Activated T-helper 17 cell treated with anti-CD3 and anti-CD28 coated beads, Interleukin-2, amount 50 U/mL, for 72 hours (primary cell): ENCODE results near the gene ALG14. TPM values are rescaled to one million over a fixed set of nuclear protein-coding genes. Genes with fewer than 3 reads are reported as not detected.

Source experiments
- ATAC-seq: fragments of 150-1000 bp; cut with Tn5 transposase; replicated peaks from 2 replicates; pipeline ENCODE4 v1.10.0; 2021; ENCODE audit warnings: mild to moderate bottlenecking, moderate library complexity
- H3K27ac Mint-ChIP-seq: one replicate; pipeline ENCODE4 v1.8.0; 2022; ENCODE audit warnings: mixed read lengths
- H3K27me3 Mint-ChIP-seq: one replicate; pipeline ENCODE4 v1.8.0; 2022; ENCODE audit warnings: mixed read lengths
- H3K36me3 Mint-ChIP-seq: one replicate; pipeline ENCODE4 v1.8.0; 2022; ENCODE audit warnings: low read depth, mild to moderate bottlenecking, mixed read lengths
- H3K4me1 Mint-ChIP-seq: one replicate; pipeline ENCODE4 v1.8.0; 2022; ENCODE audit warnings: mixed read lengths
- H3K4me3 Mint-ChIP-seq: one replicate; pipeline ENCODE4 v1.8.0; 2022; ENCODE audit warnings: mild to moderate bottlenecking, mixed read lengths
- H3K9me3 Mint-ChIP-seq: one replicate; pipeline ENCODE4 v1.8.0; 2022; ENCODE audit warnings: mixed read lengths
- total RNA-seq, 2 donors: library from RNA; stranded (reverse); gene quantifications; one replicate each; pipeline ENCODE4 v1.2.3, GENCODE V29; 2022

The ALG14 gene
- total RNA-seq, 2 donors from 2014 or later, result 6.2 to 7.8 TPM

DNA sequence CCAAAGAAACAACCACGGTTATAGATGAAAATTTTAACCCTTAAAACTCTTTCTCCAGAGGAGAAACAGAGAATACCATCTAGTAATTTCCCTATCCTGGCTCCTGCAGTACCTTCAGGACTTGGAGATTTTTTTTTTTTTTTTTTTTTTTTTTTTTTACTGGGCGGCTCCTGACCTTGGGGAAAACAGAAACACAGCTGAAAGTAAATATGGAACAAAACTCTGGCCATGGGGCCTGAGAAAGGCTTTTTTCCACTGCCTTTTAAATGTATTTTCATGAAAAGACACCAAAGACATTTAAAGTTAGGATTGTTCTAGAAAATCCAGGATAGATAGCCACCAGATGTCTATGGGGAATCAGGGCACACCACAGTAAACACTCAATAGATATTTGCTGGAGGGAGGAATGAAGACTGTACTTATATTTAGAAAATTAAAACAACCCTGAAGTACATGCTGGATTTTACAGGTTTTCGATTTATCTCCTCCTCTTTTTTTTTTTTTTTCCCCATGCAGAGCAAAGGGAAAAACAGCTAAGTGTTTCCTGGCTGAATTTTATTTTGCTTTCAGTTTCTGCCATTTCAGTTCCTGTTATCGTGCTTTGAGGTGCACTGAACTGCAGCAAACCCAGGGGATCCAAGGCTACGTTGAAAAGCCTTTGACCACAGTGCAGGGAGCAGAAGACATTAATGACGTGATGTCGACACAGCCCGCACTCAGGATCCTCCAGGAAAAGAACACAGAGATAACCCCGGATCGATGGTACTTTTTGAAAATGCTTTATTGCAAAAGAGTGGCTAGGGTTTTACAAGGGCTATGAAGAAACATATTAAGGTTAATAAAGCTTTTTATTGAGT lies 110.1 kb downstream of the ALG14 start:
- Mint-ChIP-seq H3K4me3 (peak overlapping the region; percentile 88), H3K4me1 (peaks cover 4% of the 10 kb centered on the region), H3K27me3 (no peaks in the 10 kb centered on the region), H3K27ac (peak overlapping the region; percentile 95), H3K36me3 (no peaks in the 10 kb centered on the region), H3K9me3 (no peaks in the 10 kb centered on the region)
- peak; percentile 93 for ATAC-seq

DNA sequence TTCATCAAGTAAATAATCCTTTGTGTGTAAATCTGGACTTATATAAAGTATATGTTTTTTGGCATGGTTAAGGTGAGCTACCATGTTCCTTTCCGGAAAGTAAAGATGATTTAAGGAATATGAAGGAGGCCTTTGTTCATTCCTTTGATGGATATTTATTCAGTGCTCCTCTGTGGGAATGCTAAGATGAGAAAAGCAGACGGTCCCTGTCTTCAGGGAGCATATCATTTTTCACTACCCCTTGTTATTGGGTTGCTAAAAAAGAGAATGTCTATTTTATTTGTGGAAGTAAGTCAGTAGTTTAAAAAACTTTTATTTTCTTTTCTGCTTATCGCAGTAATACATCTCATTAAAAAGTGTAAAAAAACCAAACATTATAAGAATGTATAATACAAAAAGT lies 110.8 kb downstream of the ALG14 start:
- Mint-ChIP-seq H3K27me3 (no peaks in the 10 kb centered on the region), H3K27ac (peak overlapping the region; percentile 95), H3K4me1 (peaks cover 4% of the 10 kb centered on the region), H3K4me3 (peak overlapping the region; percentile 88), H3K36me3 (no peaks in the 10 kb centered on the region), H3K9me3 (no peaks in the 10 kb centered on the region)
- no peak for ATAC-seq

DNA sequence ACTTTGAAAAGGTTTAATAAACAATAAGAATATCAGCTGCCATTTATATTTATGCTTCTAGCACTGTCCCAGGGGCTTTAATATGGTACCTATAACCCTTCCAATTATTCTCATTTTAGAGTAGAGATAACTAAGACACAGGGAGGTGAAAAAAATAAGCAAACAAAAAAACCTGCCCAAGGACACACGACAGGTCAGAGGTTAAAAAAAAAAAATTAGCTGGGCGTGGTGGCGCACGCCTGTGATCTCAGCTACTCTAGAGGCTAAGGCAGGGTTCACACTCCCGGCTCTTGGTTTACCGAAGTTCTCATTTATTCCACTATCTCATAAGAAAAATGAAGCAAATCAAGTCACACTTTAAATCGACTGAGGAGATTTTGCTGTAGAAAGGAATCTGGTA lies 111.2 kb downstream of the ALG14 start:
- Mint-ChIP-seq H3K36me3 (no peaks in the 10 kb centered on the region), H3K4me3 (peak overlapping the region; percentile 88), H3K9me3 (no peaks in the 10 kb centered on the region), H3K27me3 (no peaks in the 10 kb centered on the region), H3K27ac (no peak overlapping the region), H3K4me1 (peaks cover 4% of the 10 kb centered on the region)
- ATAC-seq, result no peak

DNA sequence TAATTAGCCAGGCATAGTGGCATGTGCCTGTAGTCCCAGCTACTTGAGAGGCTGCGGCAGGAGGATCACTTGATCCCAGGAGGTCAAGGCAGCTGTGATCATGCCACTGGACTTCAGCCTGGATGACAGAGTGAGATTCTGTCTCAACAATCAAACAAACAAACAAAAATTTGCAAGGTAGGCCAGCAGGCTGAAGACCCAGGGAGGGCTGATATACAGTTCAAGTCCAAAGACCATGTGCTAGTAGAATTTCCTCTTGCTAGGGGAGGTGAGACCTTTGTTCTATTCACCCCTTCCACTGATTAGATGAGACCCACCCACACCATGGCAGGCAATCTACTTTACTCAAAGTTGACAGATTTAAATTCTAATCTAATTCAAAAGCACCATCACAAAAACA lies 114.7 kb downstream of the ALG14 start:
- no peak for ATAC-seq
- Mint-ChIP-seq H3K9me3 (no peaks in the 10 kb centered on the region), H3K4me1 (peaks cover 4% of the 10 kb centered on the region), H3K36me3 (no peaks in the 10 kb centered on the region), H3K27me3 (no peaks in the 10 kb centered on the region), H3K4me3 (no peak overlapping the region), H3K27ac (no peak overlapping the region)

DNA sequence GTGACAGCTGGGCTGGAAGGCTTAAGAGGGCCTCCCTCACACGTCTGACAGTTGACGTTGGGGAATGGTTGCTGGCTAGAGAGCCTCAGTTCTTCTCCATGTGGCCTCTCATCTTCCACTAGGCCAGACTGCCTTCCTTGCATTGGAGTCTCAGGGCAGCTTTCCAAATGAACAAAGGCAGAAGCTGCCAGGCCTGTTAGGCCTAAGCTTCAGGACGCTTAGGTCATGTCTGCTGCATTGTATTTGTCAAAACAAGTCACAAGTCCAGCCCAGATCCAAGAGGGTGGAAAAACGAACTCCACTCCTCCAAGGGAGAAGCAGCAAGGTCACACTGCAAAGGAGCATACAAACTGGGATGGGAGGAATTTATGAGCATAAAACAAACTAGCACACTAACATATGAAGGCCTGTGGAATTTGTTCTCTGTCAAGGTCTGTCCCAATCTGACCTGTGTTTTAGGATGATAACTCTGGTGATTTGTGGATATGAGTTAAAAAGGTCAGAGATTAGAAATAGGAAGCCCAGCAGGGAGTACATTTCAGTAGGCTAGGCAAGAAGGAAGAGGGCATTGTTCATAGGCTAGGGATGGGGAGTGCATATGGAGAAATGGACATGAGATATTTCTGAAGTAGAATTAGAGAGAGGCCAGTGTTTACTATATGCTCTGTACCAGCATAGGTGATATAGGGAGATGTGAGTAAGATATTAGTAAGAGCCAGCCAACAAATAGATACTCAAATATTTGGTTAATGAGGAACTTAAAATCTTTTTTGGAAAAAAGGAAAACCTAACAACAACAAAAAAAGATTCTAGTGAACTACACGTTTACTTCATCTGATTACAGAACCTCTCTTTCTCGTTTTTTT lies 116.8 kb downstream of the ALG14 start:
- Mint-ChIP-seq H3K36me3 (no peaks in the 10 kb centered on the region), H3K4me3 (no peak overlapping the region), H3K4me1 (no peaks in the 10 kb centered on the region), H3K27ac (no peak overlapping the region), H3K27me3 (no peaks in the 10 kb centered on the region), H3K9me3 (no peaks in the 10 kb centered on the region)
- no peak for ATAC-seq

DNA sequence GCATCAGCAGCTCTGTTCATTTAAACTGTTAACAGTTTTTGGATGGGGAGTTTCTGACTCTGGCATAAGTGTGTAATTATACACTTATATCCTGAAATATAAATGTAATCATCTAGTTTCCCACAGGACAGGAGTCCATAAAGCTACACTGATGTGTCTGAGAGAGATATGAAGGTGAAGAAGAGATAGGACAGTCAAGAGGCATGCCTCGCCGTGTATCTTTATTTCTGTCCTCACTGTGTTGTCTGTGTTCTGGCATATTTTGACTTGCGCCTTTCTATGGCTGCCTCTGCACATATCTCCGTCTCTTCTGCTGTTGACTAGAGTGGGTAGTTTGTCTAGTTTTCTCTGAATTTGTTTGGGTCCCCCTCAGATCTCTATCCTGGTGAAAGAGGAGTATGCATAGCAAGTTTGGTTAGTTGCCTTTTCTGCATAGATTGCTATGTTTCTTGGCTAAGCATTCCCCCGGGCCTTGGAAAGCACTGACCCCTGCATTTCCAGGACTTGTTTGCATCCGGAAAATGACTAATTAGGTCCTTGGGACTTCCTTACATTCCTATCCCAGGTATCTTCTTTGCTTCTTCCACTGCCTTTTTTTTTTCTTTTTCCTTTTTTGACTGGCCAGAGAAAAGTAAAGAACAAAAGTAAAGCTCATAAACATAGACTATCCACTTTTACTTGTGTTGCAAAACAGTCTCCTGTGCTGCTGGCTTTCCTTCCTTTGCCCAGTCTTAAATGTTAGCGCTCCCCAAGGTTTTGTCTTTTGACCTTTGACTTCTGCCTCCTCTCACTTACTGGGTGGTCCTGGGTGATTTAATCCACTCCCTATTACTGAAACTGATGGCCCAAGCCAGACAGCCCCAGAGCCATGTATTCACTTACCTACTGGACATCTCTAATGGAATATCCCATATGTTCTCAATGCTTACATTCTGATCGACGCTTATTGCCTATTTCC lies 118.2 kb downstream of the ALG14 start:
- H3K27me3 Mint-ChIP-seq, result no peaks in the 10 kb centered on the region
- no peak overlapping the region for H3K27ac Mint-ChIP-seq
- no peak overlapping the region for H3K4me3 Mint-ChIP-seq
- H3K36me3 Mint-ChIP-seq, result no peaks in the 10 kb centered on the region
- no peak for ATAC-seq
- no peaks in the 10 kb centered on the region for H3K4me1 Mint-ChIP-seq
- H3K9me3 Mint-ChIP-seq, result no peaks in the 10 kb centered on the region

DNA sequence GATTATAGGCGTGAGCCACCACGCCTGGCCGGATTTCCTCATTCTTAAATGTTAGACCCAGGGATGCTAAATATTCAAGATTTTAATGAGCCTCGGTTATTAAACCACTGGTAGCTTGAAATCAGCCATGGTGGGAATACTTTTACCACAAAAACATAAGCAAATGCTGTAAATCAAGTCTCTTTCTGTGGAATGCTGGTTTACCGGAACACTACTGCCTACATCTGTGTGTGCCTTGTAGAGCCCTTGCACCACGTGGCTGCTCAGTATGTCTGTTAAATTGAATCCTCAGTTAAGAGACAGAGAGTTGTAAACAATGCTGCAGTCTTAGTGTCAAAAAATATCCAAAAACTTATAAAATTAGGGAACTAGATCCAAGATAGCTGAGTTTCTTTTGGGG lies 119.0 kb downstream of the ALG14 start:
- H3K9me3 Mint-ChIP-seq, result no peaks in the 10 kb centered on the region
- no peaks in the 10 kb centered on the region for H3K36me3 Mint-ChIP-seq
- H3K4me3 Mint-ChIP-seq, result no peak overlapping the region
- no peak for ATAC-seq
- no peak overlapping the region for H3K27ac Mint-ChIP-seq
- no peaks in the 10 kb centered on the region for H3K27me3 Mint-ChIP-seq
- no peaks in the 10 kb centered on the region for H3K4me1 Mint-ChIP-seq

DNA sequence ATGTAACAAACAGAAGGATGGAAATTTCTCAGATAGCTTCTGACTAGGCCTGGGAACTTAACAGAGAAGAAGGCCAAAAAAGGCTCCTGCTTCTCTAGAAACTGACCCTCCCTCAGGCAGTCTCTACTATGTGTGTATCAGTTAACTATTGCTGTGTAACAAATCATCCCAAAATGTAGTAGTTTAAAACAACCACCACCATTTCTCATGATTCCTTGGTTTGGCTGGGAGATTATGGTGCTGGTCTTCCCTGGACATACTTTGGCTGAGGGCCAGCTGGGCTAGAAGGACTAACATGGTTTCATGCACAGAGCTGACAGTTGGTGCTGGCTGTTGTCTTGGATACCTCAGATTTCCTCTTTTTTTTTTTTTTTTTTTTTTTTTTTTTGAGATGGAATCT lies 119.6 kb downstream of the ALG14 start:
- H3K9me3 Mint-ChIP-seq, result no peaks in the 10 kb centered on the region
- no peak overlapping the region for H3K4me3 Mint-ChIP-seq
- no peak overlapping the region for H3K27ac Mint-ChIP-seq
- no peak for ATAC-seq
- H3K4me1 Mint-ChIP-seq, result no peaks in the 10 kb centered on the region
- no peaks in the 10 kb centered on the region for H3K27me3 Mint-ChIP-seq
- no peaks in the 10 kb centered on the region for H3K36me3 Mint-ChIP-seq

DNA sequence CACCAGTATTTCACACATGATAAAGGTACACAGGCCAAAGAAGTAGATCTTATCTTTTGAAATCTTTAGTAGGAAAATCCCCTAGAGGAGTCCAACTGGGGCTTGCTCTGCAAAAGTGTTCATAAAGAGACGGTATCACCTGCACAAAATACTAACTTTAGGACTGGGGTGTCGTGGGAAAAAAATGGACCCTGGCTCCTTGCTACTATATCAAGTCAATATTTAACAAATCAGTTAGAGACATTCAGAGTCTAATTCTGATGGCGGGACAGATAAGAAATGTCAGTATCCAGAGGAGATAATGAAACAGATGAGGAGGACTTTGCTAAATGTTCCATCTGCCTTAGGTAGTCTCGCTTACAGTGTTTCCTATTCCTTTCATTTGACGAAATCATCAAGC lies 120.2 kb downstream of the ALG14 start:
- no peaks in the 10 kb centered on the region for H3K27me3 Mint-ChIP-seq
- H3K9me3 Mint-ChIP-seq, result no peaks in the 10 kb centered on the region
- H3K36me3 Mint-ChIP-seq, result no peaks in the 10 kb centered on the region
- no peak overlapping the region for H3K27ac Mint-ChIP-seq
- no peaks in the 10 kb centered on the region for H3K4me1 Mint-ChIP-seq
- H3K4me3 Mint-ChIP-seq, result no peak overlapping the region
- no peak for ATAC-seq

DNA sequence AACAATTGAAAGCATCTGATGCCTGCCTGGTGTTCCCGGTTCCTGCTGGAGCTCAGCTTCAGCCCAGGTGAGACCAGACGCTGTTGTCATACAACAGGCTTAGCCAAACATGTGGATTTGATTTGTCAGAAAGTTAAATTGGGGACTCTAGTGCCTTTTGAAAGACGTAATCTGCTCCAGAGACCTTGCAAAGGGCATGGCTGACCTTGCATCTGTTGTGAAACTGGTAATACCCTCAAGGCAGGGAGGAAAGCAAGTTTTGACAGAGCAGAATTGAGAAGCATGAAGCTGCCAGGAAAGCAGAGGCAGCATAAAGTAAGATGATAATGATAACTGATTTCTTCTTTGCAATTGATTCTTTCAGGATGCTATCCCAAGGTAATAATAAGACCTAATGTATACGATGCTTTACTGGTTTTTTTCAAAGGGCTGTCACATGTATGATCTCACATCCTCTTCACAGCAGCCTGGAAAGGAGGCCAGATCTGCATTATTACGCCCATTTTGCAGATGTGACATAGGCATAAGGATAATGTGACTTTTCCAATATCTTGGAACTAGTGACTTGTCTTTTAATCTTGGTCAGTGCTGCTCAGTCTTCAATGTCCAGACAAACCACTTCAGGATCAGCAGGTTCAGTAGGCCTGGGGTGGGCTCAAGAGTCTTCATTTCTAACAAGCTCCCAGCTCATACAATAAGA lies 121.1 kb downstream of the ALG14 start:
- no peak overlapping the region for H3K27ac Mint-ChIP-seq
- H3K4me3 Mint-ChIP-seq, result no peak overlapping the region
- H3K27me3 Mint-ChIP-seq, result no peaks in the 10 kb centered on the region
- no peaks in the 10 kb centered on the region for H3K4me1 Mint-ChIP-seq
- no peak for ATAC-seq
- no peaks in the 10 kb centered on the region for H3K9me3 Mint-ChIP-seq
- no peaks in the 10 kb centered on the region for H3K36me3 Mint-ChIP-seq

DNA sequence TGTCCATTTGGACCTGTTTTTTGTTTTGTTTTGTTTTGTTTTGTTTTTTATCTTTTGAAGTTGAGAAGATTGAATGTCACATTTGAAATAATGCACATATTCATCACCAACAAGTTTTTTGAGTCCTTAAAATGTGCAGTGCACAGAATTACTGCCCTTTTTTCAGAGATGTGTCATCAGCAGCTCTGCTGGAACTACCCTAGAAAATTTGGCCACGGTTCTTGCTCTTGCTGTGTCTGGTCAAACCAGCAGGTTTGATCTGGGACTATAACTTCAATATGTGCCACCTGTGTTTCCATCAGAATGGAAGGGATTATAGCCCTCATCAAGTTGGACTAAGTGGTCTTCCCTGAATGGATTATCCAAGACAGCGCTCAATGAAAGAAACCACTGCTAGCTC lies 121.7 kb downstream of the ALG14 start:
- no peak for ATAC-seq

DNA sequence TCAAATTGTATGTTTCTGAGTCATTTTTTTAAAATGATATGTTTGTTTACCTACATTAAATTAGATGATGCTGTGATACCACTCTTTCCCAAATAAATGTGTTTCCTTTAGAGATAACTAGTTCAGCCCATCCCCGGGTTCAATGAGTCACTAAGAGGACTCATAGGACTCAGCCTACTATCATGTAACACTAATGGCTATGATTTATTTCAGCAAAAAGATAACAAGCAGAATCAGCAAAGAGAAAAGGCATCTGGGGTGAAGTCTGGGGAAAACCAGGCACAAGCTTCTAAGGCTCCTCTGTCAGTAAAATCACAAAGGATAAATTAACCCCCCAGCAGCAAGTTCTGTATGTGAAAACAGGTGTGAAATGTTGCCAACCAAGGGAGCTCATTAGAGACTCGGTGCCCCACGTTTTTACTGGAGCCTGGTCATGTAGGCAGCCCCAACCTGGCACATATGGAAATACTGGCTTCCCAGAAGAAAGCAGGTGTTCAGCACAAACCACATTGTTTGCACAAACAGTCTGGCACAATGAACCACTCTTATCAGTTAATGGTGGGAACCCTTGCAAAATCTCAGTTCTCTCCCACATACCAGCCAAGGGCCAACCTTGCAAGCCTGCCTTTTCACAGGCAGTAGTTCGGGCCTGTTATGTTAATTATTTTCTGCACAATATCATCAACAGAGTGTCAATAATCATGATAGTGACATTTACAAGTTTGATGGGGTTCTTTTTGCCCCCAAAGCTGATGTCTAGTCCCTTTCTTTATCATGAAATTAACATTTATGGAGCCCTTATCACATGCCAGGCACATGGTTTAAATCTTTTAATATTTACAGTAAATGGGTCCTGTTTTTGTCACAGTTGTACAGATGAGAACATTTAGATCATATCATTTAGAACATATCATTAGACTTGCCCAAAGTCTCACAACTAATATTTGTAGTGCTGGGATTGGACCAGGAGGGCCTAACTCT lies 122.8 kb downstream of the ALG14 start:
- no peaks in the 10 kb centered on the region for H3K4me1 Mint-ChIP-seq
- no peaks in the 10 kb centered on the region for H3K36me3 Mint-ChIP-seq
- no peak overlapping the region for H3K27ac Mint-ChIP-seq
- H3K27me3 Mint-ChIP-seq, result peaks cover 4% of the 10 kb centered on the region
- no peaks in the 10 kb centered on the region for H3K9me3 Mint-ChIP-seq
- ATAC-seq, result no peak
- no peak overlapping the region for H3K4me3 Mint-ChIP-seq

More for the DNA sequence above, 121.7 kb downstream of the ALG14 start:
- H3K9me3 Mint-ChIP-seq, result no peaks in the 10 kb centered on the region
- H3K4me3 Mint-ChIP-seq, result no peak overlapping the region
- H3K4me1 Mint-ChIP-seq, result no peaks in the 10 kb centered on the region
- no peaks in the 10 kb centered on the region for H3K27me3 Mint-ChIP-seq
- no peak overlapping the region for H3K27ac Mint-ChIP-seq
- H3K36me3 Mint-ChIP-seq, result no peaks in the 10 kb centered on the region

DNA sequence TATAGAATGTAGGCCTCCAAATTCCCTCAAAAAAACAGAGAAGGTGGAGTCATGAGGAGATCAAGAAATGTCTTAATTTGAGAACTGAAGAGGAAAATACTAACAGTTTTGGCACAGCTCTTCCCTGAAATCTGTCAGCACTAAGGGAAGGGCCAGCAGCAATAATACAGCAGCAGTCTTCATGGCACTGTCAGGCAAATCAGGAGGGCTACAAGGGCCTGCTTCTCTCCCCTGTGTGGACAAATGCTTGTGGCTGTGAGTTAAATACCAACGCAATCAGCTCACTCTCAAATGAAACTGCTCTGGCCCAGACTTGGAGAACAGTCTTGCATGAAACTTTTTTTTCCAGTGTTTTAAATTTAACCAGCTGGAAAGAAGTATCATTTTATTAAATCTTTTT lies 125.3 kb downstream of the ALG14 start:
- Mint-ChIP-seq H3K9me3 (no peaks in the 10 kb centered on the region), H3K27ac (no peak overlapping the region), H3K4me3 (no peak overlapping the region), H3K27me3 (peaks cover 17% of the 10 kb centered on the region), H3K4me1 (no peaks in the 10 kb centered on the region), H3K36me3 (no peaks in the 10 kb centered on the region)
- no peak for ATAC-seq
